MM.1S (cell line): ENCODE measurements around the gene USP12.

ENCODE experiments used
- CTCF ChIP-seq: fragments of 300-600 bp; sonication (generic); IDR thresholded peaks from 2 replicates; pipeline ENCODE4 v1.5.1; 2016; ENCODE audit warnings: antibody characterized with exemption, low read length, mixed read lengths
- EZH2 ChIP-seq: fragments of 300-600 bp; sonication (generic); optimal IDR thresholded peaks from 2 replicates; pipeline ENCODE3; 2017; ENCODE audit warnings: low read depth, mild to moderate bottlenecking, antibody characterized with exemption, low read length, mixed read lengths

- no peak for TF ChIP-seq CTCF
- no peak for TF ChIP-seq EZH2
These were observed 113.8 kb downstream of the USP12 start for GRCh38 chr13:27057817-27058216.
